ENCODE measurements around the gene ALDH3B2. TPM values are rescaled to one million over a fixed set of nuclear protein-coding genes. Genes with fewer than 3 reads are reported as not detected.
A peak's percentile ranks its signal among the peaks of the same experiment; 100 is the strongest.

ALDH3B2 gene
- total RNA-seq, 1 experiment from 2014 or later = not detected

DNA sequence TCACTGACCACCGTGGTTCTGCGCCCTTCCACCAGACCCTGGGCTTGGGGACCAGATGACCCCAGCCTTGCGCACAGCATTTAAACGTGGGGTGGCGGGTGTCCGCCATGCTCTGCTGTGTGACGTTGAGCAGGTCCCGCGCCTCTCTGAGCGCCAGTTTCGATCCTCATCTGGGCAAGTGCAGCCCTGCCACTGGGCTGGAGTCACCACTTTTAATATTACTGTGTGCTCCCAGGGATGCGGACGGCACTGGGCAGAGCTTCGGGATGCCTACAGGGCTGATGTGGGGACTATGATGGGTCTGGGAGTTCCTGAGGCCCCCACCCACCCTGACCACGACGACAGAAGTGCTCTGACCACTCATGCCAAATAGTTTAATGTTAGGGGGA, 43.5 kb downstream of the ALDH3B2 start (continued):
- TF ChIP-seq ZNF274 (IDR thresholded peaks at IDR 0.05; ENCODE audit: low read depth, low read length) (no peak), SP1 (IDR thresholded peaks at IDR 0.05; ENCODE audit: low read depth) (no peak), TCF7L2 (IDR thresholded peaks at IDR 0.05; ENCODE audit: borderline replicate concordance, extremely low read depth, insufficient read depth, insufficient read length) (no peak), ZFX (IDR thresholded peaks at IDR 0.05) (no peak; the same call in 1 of the 2 replicates), EGR1 (IDR thresholded peaks at IDR 0.05; ENCODE audit: low read depth) (no peak), FOSL1 (IDR thresholded peaks at IDR 0.05; ENCODE audit: low read depth) (no peak), POLR2AphosphoS5 (IDR thresholded peaks at IDR 0.05; ENCODE audit: low read depth, low read length) (no peak), JUND (IDR thresholded peaks at IDR 0.05) (no peak), ELF1 (IDR thresholded peaks at IDR 0.05; ENCODE audit: borderline replicate concordance, low read depth) (no peak), RAD21 (IDR thresholded peaks at IDR 0.05; ENCODE audit: low read depth) (no peak)

DNA sequence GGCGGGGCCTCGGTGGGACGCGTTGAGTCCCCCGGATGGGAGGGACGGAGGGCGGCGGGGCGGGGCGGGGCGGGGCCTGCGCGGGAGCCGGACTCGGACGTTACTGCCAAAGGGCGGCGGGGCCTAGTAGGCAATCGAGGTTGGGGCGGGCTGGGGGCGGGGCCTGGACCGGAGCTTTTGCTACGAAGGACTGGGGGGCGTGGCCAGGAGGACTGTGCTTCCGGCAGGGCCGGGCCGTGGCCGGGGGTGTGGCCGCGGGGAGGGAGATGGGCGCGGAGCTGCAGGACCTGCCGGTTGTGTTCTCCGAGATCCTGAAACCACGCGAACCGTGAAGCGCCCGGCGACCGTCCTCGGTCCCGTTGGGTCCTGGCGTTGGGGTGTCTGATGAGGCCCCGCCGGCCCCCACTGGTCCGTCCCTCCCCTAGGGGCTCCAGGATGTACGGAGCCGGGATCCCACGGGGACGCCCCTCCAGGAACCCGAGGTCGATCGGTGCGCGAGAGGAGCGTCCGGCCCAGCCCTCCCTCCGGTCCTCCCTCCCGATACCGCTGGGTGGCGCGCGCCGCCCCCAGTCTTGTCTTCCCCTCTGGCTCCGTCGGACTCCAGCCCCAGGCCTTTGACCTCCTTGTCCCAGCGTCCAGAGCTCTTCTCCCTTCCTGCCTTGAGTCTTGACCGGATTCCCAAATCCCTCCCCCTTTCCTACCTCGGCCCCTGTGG, 44.0 kb downstream of the ALDH3B2 start:
- H3K4me1 ChIP-seq (ENCODE audit: control insufficient read depth in 1 of 2, insufficient read depth in 2 of 2, low read length in 2 of 2) = peaks cover 5 to 25% of the 10 kb centered on the region in 2 experiments; a peak in 3 of 4 replicates
- H3K27me3 ChIP-seq (ENCODE audit: insufficient read depth, low read length) = no peaks in the 10 kb centered on the region
- DNase-seq (ENCODE audit: low read depth, low spot score) (peak; percentile 93), ATAC-seq (peak; percentile 79)
- H3K9me3 ChIP-seq (ENCODE audit: control insufficient read depth in 1 of 2, insufficient read depth in 1 of 2, low read depth in 1 of 2, low read length in 2 of 2) = no peaks in the 10 kb centered on the region
- peak overlapping the region; percentile 58 to 65 for H3K4me3 ChIP-seq (replicated peaks in 1 of 2; ENCODE audit: low read depth in 1 of 2, low read length in 2 of 2)
- intact Hi-C loops (cut with micrococcal nuclease) = loop anchor here (10.0 kb wide), 1 partner anchor 84 kb away; no protein-coding TSS in a partner anchor
- H3K79me2 ChIP-seq (ENCODE audit: insufficient read depth, low read length) = no peaks in the 10 kb centered on the region
- peak overlapping the region; percentile 96 for H3K4me2 ChIP-seq (ENCODE audit: low read length)
- no peaks in the 10 kb centered on the region for H4K20me1 ChIP-seq (ENCODE audit: insufficient read depth)
- CTCF ChIA-PET = interaction anchor here (1.1 to 2.9 kb wide), 19 partner anchors 8 to 229 kb away, joined by 3 to 34 read pairs (median 9); partner anchors contain the start of genes ACY3, GSTP1, PPP1CA and TBX10
- no peak overlapping the region for H2AFZ ChIP-seq (ENCODE audit: low read depth, low read length, poor library complexity, severe bottlenecking)
- BruUV-seq (replicated peaks) = TSS peak; percentile 89
- POLR2A ChIA-PET = interaction anchor here (0.6 to 1.2 kb wide), 6 partner anchors 8 to 607 kb away, joined by 3 to 6 read pairs (median 4); no protein-coding TSS in a partner anchor
- H3K9me2 ChIP-seq (ENCODE audit: insufficient read depth) = no peaks in the 10 kb centered on the region
- H3K36me3 ChIP-seq (ENCODE audit: control insufficient read depth in 1 of 2, insufficient read depth in 2 of 2, low read length in 2 of 2) = no peaks in the 10 kb centered on the region
- H3K9ac ChIP-seq (ENCODE audit: low read length) = peak overlapping the region; percentile 75
- H3K27ac ChIP-seq (ENCODE audit: low read depth, low read length) = peak overlapping the region; percentile 77
- RAD21 ChIA-PET (ENCODE audit: low non-redundant PET in 1 of 2, low total read pairs in 2 of 2, uncharacterized antibody in 2 of 2, unreplicated experiment in 2 of 2) = interaction anchor here (1.0 to 1.3 kb wide), 2 partner anchors 29 to 84 kb away, joined by 3 to 6 read pairs; no protein-coding TSS in a partner anchor
- TF ChIP-seq, protein P1, sequence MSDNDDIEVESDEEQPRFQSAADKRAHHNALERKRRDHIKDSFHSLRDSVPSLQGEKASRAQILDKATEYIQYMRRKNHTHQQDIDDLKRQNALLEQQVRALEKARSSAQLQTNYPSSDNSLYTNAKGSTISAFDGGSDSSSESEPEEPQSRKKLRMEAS (IDR thresholded peaks at IDR 0.05) = peak; percentile 40; the same call in 1 of the 2 replicates
- TF ChIP-seq, protein P2, sequence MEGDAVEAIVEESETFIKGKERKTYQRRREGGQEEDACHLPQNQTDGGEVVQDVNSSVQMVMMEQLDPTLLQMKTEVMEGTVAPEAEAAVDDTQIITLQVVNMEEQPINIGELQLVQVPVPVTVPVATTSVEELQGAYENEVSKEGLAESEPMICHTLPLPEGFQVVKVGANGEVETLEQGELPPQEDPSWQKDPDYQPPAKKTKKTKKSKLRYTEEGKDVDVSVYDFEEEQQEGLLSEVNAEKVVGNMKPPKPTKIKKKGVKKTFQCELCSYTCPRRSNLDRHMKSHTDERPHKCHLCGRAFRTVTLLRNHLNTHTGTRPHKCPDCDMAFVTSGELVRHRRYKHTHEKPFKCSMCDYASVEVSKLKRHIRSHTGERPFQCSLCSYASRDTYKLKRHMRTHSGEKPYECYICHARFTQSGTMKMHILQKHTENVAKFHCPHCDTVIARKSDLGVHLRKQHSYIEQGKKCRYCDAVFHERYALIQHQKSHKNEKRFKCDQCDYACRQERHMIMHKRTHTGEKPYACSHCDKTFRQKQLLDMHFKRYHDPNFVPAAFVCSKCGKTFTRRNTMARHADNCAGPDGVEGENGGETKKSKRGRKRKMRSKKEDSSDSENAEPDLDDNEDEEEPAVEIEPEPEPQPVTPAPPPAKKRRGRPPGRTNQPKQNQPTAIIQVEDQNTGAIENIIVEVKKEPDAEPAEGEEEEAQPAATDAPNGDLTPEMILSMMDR (IDR thresholded peaks at IDR 0.05 in 2 of 3, conservative IDR thresholded peaks at IDR 0.05 in 1 of 3; ENCODE audit: borderline replicate concordance in 1 of 3, insufficient read depth in 1 of 3, low read depth in 2 of 3, low read length in 2 of 3) = peak; percentile 58 to 77 (median 71)
- TF ChIP-seq, protein P3, sequence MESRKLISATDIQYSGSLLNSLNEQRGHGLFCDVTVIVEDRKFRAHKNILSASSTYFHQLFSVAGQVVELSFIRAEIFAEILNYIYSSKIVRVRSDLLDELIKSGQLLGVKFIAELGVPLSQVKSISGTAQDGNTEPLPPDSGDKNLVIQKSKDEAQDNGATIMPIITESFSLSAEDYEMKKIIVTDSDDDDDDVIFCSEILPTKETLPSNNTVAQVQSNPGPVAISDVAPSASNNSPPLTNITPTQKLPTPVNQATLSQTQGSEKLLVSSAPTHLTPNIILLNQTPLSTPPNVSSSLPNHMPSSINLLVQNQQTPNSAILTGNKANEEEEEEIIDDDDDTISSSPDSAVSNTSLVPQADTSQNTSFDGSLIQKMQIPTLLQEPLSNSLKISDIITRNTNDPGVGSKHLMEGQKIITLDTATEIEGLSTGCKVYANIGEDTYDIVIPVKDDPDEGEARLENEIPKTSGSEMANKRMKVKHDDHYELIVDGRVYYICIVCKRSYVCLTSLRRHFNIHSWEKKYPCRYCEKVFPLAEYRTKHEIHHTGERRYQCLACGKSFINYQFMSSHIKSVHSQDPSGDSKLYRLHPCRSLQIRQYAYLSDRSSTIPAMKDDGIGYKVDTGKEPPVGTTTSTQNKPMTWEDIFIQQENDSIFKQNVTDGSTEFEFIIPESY (IDR thresholded peaks at IDR 0.05; ENCODE audit: extremely low read depth, insufficient replicate concordance, low read length) = no peak
- TF ChIP-seq CEBPB (IDR thresholded peaks at IDR 0.05; ENCODE audit: low read depth) = no peak
- TF ChIP-seq ATF3 (IDR thresholded peaks at IDR 0.05) = no peak
- peak; percentile 18 for TF ChIP-seq POLR2A (IDR thresholded peaks at IDR 0.05; ENCODE audit: borderline replicate concordance, extremely low read depth, insufficient read depth, insufficient read length)
- TF ChIP-seq CBX3 (IDR thresholded peaks at IDR 0.05; ENCODE audit: low read depth) = no peak
- no peak for TF ChIP-seq EGR1 (IDR thresholded peaks at IDR 0.05; ENCODE audit: low read depth)
- peak; percentile 92 for TF ChIP-seq POLR2AphosphoS5 (IDR thresholded peaks at IDR 0.05; ENCODE audit: low read depth, low read length)
- no peak; the same call in 1 of the 2 replicates for TF ChIP-seq ZFX (IDR thresholded peaks at IDR 0.05)
- TF ChIP-seq FOSL1 (IDR thresholded peaks at IDR 0.05; ENCODE audit: low read depth) = no peak
- no peak for TF ChIP-seq SRF (IDR thresholded peaks at IDR 0.05; ENCODE audit: low read depth)
- no peak for TF ChIP-seq EZH2 (IDR thresholded peaks at IDR 0.05)

All from HCT116 (cell line).